ENCODE data around the gene G3BP2. TPM values are rescaled to one million over a fixed set of nuclear protein-coding genes. Genes with fewer than 3 reads are reported as not detected.

The G3BP2 gene
- total and polyA plus RNA-seq, 10 of the 15 experiments (the other 5 are each of a cell fraction or from before 2014, with no cell fraction given) = 22.2 to 176 (median 102) TPM

DNA sequence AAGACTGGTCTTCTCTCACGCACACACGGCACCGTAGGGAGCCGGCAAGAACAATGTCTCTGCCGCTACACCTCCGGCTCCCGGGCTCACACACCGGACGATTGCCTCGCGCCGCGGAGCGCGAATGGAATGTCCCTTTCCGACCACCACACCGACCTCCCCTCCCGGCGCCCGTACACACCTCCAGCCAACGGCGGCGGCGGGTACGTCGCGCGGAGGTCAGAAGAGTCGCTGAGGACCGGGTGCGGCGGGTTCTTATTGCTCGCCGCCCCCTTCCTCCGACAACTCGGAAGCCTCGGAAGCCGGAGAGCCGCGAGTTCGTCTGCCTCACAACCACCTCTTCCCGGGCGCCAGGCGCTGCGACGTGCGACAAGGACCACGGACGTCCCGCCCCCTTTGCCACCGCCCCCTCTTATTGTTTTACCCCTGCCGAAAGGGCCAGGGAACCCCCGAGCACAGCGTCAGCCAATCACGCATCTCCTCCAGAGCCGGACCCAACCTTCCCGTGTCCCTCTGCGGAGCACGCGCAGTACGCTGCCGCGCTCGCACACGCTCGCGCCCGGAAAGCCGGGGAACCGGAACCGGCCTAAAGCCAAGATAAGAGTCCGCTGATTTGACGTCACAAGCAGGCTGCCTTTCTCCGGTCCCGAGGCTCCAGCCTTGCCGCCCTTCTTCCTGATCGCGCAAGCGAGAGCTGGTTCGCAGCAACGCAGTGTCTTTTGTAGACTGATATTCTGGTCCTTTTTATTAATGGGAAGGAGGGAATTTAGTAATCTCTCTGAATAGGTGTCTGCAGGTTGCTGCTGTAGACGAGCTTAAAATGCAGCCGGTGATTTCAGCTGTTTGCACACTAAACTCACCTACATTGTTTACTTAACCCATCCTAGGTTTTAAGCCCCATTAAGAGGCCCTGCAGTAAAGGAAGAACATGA is at the start of gene G3BP2 (continued):
- TF ChIP-seq, protein P1, sequence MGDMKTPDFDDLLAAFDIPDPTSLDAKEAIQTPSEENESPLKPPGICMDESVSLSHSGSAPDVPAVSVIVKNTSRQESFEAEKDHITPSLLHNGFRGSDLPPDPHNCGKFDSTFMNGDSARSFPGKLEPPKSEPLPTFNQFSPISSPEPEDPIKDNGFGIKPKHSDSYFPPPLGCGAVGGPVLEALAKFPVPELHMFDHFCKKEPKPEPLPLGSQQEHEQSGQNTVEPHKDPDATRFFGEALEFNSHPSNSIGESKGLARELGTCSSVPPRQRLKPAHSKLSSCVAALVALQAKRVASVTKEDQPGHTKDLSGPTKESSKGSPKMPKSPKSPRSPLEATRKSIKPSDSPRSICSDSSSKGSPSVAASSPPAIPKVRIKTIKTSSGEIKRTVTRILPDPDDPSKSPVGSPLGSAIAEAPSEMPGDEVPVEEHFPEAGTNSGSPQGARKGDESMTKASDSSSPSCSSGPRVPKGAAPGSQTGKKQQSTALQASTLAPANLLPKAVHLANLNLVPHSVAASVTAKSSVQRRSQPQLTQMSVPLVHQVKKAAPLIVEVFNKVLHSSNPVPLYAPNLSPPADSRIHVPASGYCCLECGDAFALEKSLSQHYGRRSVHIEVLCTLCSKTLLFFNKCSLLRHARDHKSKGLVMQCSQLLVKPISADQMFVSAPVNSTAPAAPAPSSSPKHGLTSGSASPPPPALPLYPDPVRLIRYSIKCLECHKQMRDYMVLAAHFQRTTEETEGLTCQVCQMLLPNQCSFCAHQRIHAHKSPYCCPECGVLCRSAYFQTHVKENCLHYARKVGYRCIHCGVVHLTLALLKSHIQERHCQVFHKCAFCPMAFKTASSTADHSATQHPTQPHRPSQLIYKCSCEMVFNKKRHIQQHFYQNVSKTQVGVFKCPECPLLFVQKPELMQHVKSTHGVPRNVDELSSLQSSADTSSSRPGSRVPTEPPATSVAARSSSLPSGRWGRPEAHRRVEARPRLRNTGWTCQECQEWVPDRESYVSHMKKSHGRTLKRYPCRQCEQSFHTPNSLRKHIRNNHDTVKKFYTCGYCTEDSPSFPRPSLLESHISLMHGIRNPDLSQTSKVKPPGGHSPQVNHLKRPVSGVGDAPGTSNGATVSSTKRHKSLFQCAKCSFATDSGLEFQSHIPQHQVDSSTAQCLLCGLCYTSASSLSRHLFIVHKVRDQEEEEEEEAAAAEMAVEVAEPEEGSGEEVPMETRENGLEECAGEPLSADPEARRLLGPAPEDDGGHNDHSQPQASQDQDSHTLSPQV (IDR thresholded peaks at IDR 0.05) = no peak
- TF ChIP-seq GATAD2B (conservative IDR thresholded peaks at IDR 0.05; ENCODE audit: low read depth) = no peak
- no peak for TF ChIP-seq CEBPB (IDR thresholded peaks at IDR 0.05; ENCODE audit: borderline replicate concordance in 1 of 2, low read depth in 2 of 2, low read length in 2 of 2)
- peak; percentile 88 for TF ChIP-seq LARP7 (IDR thresholded peaks at IDR 0.05)
- 0 out of 2 replicates have a peak, but pooled peaks have one; percentile 7 for TF ChIP-seq JUND (IDR thresholded peaks at IDR 0.05; ENCODE audit: low read depth, low read length)
- TF ChIP-seq BMI1 (IDR thresholded peaks at IDR 0.05; ENCODE audit: borderline replicate concordance) = no peak
- TF ChIP-seq YBX1 (IDR thresholded peaks at IDR 0.05) = no peak
- peak; percentile 72 for TF ChIP-seq NRF1 (conservative IDR thresholded peaks at IDR 0.05; ENCODE audit: low read depth, low read length)
- 0 out of 2 replicates have a peak, but pooled peaks have one; percentile 74 for TF ChIP-seq CBX5 (IDR thresholded peaks at IDR 0.05; ENCODE audit: low read depth)
- TF ChIP-seq, protein P2, sequence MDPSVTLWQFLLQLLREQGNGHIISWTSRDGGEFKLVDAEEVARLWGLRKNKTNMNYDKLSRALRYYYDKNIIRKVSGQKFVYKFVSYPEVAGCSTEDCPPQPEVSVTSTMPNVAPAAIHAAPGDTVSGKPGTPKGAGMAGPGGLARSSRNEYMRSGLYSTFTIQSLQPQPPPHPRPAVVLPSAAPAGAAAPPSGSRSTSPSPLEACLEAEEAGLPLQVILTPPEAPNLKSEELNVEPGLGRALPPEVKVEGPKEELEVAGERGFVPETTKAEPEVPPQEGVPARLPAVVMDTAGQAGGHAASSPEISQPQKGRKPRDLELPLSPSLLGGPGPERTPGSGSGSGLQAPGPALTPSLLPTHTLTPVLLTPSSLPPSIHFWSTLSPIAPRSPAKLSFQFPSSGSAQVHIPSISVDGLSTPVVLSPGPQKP (IDR thresholded peaks at IDR 0.05; ENCODE audit: low read depth, low read length) = peak; percentile 91
- TF ChIP-seq SMAD1 (IDR thresholded peaks at IDR 0.05; ENCODE audit: low read depth, partially characterized antibody) = peak; percentile 23
- peak; percentile 84 for TF ChIP-seq CBFB (IDR thresholded peaks at IDR 0.05; ENCODE audit: low read depth)
- no peak for TF ChIP-seq ATF3 (IDR thresholded peaks at IDR 0.05; ENCODE audit: borderline replicate concordance, extremely low read depth, low read depth, low read length)
- TF ChIP-seq ZNF24 (IDR thresholded peaks at IDR 0.05) = no peak
- no peak for TF ChIP-seq ZNF274 (IDR thresholded peaks at IDR 0.05; ENCODE audit: insufficient read depth, insufficient read length)
- peak; percentile 45; the same call in 1 of the 2 replicates for TF ChIP-seq BACH1 (IDR thresholded peaks at IDR 0.05; ENCODE audit: borderline replicate concordance)
- peak; percentile 74; the same call in 1 of the 2 replicates for TF ChIP-seq ZBTB40 (IDR thresholded peaks at IDR 0.05; ENCODE audit: borderline replicate concordance)
- TF ChIP-seq POLR2AphosphoS2 (IDR thresholded peaks at IDR 0.05; ENCODE audit: low read depth, low read length) = peak; percentile 70; the same call in 1 of the 2 replicates
- TF ChIP-seq KAT2A (conservative IDR thresholded peaks at IDR 0.05; ENCODE audit: control insufficient read depth, low read depth, low read length) = no peak
- no peak for TF ChIP-seq RCOR1 (conservative IDR thresholded peaks at IDR 0.05; ENCODE audit: low read depth, low read length)
